GM19240 (cell line): Measurements from ENCODE around the gene BYSL.
A peak's percentile ranks its signal among the peaks of the same experiment; 100 is the strongest.

Experiments used
- DNase-seq: peaks from one replicate; pipeline ENCODE4 v3.0.0; 2011; ENCODE audit warnings: low spot score; ENCODE audit not compliant: insufficient read length

BYSL gene

GRCh38 chr6:41920921-41921711, at the start of gene BYSL, which contains the start of gene MED20:
BYSL (plus strand) TSS chr6:41921499; CDS start chr6:41921563, 64 bp downstream.
MED20 (minus strand) TSS chr6:41921139; CDS start chr6:41921018, 121 bp downstream.
- peak; percentile 90 for DNase-seq

- no peak for DNase-seq
Measured at GRCh38 chr6:41871691-41872090, 49.6 kb upstream of the BYSL start.

GRCh38 chr6:41872147-41872546, 49.2 kb upstream of the BYSL start:
- DNase-seq = no peak

- no peak for DNase-seq
Measured at GRCh38 chr6:41874741-41875140, 46.6 kb upstream of the BYSL start.

- no peak for DNase-seq
Measured at GRCh38 chr6:41877051-41877680, 44.1 kb upstream of the BYSL start.

GRCh38 chr6:41878246-41878645, 43.1 kb upstream of the BYSL start:
- no peak for DNase-seq

- DNase-seq = no peak
Measured at GRCh38 chr6:41878961-41879405, 42.3 kb upstream of the BYSL start.

GRCh38 chr6:41881506-41881905, 39.8 kb upstream of the BYSL start:
- no peak for DNase-seq

GRCh38 chr6:41884957-41885356, 36.3 kb upstream of the BYSL start:
- DNase-seq = no peak

- no peak for DNase-seq
Measured at GRCh38 chr6:41885930-41886329, 35.4 kb upstream of the BYSL start.

GRCh38 chr6:41887331-41887751, 34.0 kb upstream of the BYSL start:
- no peak for DNase-seq

GRCh38 chr6:41892921-41893564, 28.3 kb upstream of the BYSL start:
- no peak for DNase-seq

- DNase-seq = no peak
Measured at GRCh38 chr6:41894366-41895299, 26.7 kb upstream of the BYSL start.

GRCh38 chr6:41895300-41896233, 25.7 kb upstream of the BYSL start, which contains the start of gene USP49:
USP49 (minus strand) TSS chr6:41895375; CDS start chr6:41806983, 88,392 bp downstream.
- DNase-seq = peak; percentile 86

- no peak for DNase-seq
Measured at GRCh38 chr6:41896281-41896680, 25.0 kb upstream of the BYSL start.

- DNase-seq = no peak
Measured at GRCh38 chr6:41900861-41901260, 20.4 kb upstream of the BYSL start.

- DNase-seq = no peak
Measured at GRCh38 chr6:41901882-41902519, 19.3 kb upstream of the BYSL start.

- DNase-seq = no peak
Measured at GRCh38 chr6:41909727-41910126, 11.6 kb upstream of the BYSL start.

GRCh38 chr6:41914343-41914742, 7.0 kb upstream of the BYSL start:
- DNase-seq = no peak
